ENCODE data around the gene ENTPD1.

The ENTPD1 gene

DNA sequence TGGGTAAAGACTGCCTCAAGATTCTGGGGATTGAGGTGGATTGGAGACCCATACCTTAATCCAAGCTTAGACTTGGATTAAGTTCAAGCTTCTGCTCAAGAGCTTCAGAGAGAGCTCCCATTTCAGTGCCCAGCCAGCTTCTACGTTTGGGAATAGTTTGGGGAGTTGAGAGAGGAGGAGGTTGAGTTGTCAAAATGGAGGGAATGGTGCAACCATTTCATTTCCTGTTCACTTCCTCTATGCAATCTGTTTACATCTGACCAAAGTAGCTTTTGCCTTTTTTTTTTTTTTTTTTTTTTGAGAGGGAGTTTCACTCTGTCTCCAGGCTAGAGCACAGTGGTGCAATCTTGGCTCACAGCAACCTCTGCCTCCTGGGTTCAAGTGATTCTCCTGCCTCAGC lies 65.8 kb downstream of the ENTPD1 start:
- no peak for DNase-seq (ENCODE audit: low spot score)
- FAIRE-seq, result no peak

DNA sequence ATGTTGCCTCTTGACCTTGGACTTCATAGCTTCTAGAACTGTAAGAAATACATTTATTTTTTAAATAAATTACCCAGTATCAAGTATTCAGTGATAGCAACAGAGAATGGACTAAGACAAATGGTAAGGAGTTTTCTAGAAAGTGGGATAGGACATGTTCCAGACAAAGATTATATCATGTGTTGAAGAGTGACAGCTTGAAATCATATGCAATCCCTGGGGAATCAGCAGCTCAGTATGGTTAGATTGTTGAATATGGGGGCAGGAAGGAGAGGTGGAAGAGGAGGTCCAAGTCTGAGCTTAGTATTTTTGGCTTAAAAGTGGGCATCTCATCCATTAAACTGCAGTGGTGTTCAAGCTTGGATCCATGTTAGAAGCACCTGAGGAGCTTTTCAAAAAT lies 74.1 kb downstream of the ENTPD1 start:
- no peak for DNase-seq (ENCODE audit: low spot score)
- FAIRE-seq, result no peak

DNA sequence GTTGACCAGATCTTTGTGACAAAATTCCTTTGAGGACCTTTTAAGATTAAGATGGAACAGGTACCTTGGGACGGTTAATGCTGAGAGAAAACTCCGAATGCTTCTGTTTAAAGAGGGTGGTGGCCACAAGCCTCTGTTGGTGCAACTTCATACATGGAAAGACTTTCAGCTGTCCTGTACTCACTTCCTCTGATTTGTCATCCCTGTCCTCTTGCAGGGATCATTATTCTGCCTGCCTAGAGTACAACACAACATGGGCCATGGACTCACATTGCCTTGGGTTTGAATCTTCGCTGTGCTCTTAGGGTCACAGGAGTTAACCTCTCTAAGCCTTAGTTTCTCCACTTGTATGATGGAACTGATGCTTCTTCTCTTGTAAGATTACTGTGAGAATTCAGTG lies 75.1 kb downstream of the ENTPD1 start:
- no peak for DNase-seq (ENCODE audit: low spot score)
- FAIRE-seq, result no peak

DNA sequence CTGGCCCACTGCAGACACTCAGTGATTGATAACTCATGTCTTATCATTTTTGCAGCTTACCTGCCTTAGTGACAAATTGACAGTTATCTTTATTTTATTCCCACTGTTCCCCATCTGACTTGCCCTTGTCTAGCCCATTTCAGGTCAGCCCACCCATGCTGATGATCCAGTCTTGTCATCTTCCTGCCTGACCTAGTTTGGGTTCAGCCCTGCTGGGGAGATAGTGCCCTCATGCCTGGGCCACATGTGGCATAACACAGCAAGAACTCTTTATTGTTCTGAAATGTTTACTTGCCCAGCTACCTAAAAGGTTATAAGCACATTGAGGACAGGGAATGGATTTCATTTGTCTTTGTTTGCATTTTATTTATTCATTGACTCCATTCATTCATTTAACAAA lies 75.6 kb downstream of the ENTPD1 start:
- no peak for DNase-seq (ENCODE audit: low spot score)
- no peak for FAIRE-seq

DNA sequence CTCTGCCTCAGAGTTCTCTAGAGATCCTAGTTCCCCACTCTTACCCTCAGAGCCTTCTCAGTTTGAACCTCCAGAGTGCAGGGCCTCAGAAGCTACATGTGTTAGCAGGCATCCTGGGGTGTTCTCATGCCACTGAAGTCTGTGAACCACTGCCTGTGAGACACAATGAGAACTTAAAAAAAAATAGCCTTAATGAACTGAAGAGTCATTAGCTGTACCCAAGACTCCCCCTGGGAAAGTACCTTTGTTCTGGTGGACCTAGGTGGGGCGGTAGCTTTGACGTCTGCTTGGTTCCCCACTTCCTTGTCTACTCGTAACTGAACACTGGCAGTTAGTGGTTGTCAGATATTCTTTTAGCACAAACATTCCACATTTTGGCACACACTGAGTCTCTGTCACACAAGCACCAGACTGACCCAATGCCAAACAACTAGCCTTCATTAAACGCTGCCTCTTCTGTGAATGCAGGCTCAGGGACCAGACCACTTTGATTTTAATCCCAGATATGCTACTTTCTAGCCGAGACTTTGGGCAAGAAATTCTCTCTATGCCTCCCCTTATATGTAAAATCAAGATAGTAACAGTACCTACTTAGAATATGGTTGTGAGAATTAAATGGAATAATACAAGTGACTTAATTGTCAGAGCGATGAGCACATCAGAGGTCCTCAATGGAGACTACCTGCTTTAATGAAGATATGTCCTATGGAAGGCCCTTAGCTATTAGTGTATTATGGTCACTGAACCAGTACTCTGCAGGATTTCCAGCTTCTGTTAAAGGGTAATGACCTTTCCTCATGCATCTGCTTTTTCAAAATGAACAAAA lies 76.5 kb downstream of the ENTPD1 start:
- FAIRE-seq (no peak), DNase-seq (ENCODE audit: low spot score) (no peak)

DNA sequence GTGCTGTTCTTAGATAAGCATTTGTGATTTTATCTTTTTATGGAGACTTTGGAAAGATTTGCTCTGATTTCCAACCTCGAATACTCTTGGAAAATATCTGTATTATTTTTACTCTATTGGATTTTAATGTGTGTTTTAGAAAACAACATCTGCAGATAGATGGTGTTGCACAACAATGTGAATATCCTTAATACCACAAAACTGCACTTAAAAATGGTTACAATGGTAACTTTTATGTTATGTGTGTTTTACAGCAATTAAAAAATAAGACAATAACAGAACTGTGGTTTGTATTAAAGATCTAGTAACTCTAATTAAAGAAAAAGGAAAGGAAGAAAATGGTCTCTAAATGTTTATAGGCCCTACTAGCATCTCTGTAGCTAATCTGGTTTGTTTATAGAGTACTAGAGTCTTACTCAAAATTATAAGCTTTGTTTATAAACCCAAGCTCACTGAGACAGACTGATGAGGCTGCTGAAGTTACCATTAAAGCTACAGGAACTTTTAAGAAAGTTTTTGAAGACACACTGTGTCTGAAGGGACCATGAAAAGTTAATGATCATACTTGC lies 77.2 kb downstream of the ENTPD1 start:
- FAIRE-seq (no peak), DNase-seq (ENCODE audit: low spot score) (no peak)

DNA sequence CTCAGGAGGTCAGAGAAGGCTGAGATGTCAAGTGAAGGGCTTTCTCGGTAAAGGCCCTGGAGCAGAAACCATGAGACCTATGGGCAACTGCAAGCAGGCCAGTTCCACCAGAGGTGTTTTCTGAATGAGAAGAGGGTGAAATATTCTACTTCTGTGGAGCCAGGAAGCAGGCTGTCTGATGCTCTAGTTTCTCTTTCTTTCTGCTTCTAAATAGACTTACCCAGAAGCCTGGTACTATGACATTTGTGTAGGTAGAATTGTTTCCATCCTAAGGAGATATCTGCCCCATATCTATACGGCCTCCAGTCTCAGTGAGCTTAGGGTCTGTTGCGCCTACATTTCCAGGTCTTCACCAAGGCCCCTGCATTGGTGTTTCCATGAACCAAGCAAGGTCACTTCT lies 78.4 kb downstream of the ENTPD1 start:
- no peak for DNase-seq (ENCODE audit: low spot score)
- no peak for FAIRE-seq

DNA sequence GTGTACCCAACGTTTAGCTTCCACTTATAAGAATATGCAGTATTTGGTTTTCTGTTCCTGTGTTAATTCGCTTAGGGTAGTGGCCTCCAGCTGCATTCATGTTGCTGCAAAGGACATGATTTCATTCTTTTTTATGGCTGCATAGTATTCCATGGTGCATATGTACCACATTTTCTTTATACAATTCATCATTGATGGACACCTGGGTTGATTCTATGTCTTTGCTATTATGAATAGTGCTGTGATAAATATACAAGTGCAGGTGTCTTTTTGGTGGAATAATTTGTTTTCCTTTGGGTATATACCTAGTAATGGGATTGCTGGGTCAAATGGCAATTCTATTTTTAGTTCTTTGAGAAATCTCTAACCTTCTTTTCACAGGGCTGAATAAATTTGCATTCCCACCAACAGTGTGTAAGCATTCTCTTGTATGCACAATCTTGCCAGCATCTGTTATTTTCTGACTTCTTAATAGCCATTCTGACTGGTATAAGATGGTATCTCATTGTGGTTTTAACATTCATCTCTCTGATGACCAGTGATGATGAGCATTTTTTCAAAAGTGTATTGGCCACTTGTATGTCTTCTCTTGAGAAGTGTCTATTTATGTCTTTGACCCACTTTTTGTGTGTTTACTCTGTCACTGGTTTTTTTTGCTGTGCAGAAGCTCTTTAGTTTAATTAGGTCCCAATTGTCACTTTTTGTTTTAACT lies 79.3 kb downstream of the ENTPD1 start:
- DNase-seq (ENCODE audit: low spot score), result no peak
- FAIRE-seq, result no peak

DNA sequence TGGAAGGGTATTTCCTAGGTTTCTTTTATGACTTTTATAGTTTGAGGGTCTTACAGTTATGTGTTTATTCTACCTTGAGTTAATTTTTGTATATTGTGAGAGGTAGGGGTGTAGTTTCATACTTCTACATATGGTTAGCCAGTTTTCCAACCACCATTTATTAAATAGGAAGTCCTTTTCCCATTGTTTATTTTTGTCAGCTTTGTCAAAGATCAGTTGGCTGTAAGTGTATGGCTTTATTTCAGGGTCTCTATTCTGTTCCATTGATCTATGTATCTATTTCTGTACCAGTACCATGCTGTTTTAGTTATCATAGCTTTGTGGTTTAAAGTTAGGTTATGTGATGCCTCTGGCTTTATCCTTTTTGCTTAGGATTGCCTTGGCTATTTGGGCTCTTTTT lies 79.9 kb downstream of the ENTPD1 start:
- DNase-seq (ENCODE audit: low spot score) (no peak), FAIRE-seq (no peak)

DNA sequence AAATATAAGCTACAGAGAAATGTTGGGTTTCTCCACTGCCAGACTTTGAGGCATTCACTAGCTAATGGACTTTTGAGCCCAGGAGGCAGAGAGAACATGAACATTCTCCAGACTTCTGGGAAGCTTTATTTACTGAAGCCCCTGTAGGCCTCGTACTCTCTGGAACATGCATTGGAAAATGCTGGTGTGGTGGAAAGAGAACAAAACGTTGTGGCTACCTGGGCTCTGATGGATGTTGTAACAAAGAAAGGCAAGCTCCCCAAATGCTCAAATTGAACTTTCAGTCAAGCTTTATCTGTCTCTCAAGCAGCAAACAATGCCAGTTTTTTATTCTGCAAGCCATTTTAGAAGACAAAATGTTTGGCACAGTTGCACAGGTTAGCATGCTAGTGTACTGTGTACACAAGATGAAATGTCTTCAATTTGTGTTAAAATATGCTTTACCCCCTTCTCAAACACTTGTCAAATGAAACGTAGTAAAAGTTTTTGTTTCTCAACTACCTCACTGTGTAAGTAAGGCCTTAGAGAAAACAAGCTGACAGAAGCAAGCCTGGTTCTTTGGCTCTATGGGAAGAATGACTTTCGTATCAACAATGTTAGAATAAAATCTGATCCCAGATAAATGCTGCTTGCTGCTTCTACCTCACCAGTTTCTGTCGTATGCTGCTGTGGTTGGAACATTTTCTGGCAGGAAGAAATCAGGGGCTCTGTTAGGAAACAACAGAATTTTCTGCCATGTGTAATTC lies 80.8 kb downstream of the ENTPD1 start:
- FAIRE-seq (no peak), DNase-seq (ENCODE audit: low spot score) (no peak)

DNA sequence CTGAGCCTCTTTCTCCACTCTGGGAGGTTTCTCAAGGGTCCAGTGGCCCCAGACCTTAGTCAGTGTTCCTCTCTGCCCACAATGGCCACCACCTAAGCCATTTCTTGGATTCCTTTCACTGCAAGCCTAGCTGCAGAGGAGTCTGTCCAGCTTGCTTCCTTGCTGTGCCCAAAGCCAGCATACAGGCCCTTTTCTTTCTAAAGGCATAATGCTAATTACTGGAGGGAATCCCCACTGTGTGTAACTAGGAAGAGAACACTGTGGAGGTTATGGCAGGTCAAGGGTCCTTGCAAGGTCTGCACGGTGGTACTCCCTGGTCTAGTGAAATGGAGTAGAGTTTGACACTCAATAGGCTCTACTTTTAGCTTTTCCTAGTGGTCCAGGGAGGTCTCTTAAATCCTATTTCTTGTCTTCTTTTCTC lies 81.4 kb downstream of the ENTPD1 start:
- no peak for DNase-seq (ENCODE audit: low spot score)
- no peak for FAIRE-seq

DNA sequence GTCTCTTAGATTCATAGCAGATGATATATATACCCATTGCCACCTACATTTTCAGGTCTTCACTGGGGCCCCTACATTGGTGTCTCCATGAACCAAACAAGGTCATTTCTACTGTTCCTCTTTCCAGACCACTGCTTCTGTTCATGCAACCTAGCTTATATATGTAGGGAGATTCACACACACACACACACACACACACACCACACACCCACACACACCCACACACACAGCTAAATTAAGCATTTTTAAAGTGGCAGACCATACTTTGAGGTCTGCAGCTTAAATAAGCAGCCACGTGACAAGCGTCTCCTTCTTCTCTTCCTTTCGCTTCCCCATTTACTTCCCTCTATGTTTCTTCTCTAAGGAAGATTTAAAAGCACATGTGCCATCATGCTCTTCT lies 81.8 kb downstream of the ENTPD1 start:
- no peak for FAIRE-seq
- no peak for DNase-seq (ENCODE audit: low spot score)

DNA sequence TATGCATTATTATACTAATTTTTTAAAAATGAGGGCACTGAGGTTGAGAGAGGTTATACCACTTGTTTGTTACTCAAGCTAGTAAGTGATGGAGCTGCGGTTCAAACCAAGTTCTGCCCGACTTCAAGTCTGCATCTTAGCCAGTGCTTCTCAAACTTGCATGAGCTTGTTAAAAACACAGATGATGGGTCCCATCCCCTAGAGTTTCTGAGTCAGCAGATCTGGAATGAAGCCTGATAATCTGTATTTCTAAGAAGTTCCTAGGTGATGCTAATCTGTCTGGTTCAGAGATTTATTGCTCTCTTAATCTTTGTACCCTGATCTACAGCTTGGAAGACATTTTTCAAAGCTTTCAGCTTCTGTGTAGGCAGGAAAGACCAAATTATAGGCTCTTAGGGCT lies 84.2 kb downstream of the ENTPD1 start:
- DNase-seq (ENCODE audit: low spot score) (no peak), FAIRE-seq (no peak)

DNA sequence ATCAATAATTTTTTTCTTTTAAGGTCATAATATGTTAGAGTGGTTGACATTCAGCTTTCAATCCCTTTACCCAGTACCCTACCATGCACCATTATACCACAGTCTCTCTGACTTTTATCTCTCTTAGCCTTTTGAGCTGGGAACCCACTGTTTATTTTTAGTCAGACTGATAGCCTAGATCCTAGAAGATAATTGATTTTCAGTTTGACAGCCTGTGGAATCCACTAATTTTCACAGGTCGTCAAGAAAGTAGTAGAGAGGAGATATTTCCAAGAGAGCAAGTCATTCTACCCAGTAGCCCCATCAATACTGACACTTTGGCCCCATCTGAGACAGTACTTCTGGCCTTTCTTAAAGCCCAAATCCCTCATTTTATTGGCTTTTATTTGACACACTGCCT lies 84.7 kb downstream of the ENTPD1 start:
- no peak for FAIRE-seq
- no peak for DNase-seq (ENCODE audit: low spot score)

DNA sequence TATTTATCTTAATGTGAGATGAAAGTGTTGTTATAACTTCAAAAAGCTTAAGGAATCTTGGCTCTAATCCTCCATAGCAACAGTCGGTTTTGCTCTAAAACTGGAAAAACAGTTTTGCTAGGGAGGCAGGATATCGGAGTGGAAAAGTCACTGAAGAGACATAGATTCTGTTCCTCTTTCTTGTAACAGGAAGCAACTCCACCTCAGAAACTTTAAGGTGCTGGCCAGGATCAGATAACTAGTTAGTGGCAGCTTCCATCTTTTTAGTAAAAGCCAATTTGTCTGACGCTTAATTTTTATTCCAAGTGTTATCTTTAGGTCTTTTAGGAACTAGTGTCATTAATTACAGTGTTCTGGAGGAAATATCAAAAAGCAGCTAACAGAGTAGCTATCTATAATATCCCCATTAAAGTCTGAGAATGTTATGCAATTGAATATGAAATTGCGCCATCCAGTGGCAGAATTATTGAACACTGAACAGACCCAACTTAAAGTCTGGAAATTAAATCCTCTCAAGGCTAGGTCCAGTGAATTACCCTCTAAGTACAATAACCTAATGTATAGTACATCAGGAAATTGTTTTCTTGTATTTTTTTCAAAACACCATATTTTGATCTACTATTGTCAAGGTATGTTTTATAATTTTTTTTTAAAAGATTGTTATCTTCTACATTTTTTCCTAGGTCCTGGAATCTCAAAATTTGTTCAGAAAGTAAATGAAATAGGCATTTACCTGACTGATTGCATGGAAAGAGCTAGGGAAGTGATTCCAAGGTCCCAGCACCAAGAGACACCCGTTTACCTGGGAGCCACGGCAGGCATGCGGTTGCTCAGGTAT lies 85.9 kb downstream of the ENTPD1 start:
- no peak for FAIRE-seq
- peak; percentile 23 for DNase-seq (ENCODE audit: low spot score)

DNA sequence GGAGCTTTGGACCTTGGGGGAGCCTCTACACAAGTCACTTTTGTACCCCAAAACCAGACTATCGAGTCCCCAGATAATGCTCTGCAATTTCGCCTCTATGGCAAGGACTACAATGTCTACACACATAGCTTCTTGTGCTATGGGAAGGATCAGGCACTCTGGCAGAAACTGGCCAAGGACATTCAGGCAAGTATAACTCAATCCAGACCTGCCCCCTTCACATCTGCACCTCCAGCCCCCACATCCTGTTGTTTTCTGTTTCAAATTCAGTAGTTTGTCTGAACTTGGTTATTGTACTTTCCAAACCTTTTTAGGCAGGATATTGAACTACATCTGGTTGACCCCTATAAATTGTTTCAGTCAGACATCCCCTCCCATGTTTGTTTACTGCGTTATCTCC lies 89.4 kb downstream of the ENTPD1 start:
- DNase-seq (ENCODE audit: low spot score), result no peak
- FAIRE-seq, result no peak

DNA sequence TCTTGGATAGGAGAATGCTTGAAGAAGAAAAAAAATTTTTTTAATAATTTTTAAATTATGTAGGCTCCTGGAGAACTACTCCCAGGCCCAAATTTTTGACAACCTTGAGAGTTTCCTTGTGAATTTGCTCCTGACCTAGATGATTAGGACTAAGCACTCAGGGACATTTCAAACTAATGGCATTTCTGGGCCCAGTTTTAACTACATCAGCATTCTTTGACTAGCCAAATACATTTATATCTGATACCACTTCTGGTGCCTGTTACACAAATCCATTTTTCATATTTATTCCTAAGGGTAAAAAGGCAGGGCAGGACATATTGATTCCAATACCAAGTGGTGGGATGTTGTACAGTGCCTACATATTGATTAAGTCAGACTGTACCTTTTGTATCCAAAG lies 91.0 kb downstream of the ENTPD1 start:
- FAIRE-seq, result no peak
- DNase-seq (ENCODE audit: low spot score), result no peak

DNA sequence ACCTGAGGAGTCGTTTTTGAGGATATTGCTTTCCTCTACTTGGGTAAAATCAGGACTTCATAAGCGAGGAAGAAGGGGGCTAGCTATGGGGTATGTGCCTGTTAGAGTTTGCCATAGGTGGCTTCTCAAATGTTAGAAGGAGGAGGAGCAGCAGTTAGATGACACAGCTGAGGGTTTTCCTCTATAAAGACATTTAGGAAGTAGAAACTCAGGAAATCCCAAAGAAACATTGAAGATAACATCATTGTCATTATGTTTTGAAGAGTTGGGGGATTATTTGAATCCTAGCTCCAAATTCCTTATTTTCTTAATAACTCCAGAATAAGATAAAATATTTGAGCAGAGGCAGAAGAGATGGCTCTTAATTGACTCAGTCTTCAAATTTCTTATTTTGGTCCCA lies 92.9 kb downstream of the ENTPD1 start:
- no peak for FAIRE-seq
- DNase-seq (ENCODE audit: low spot score), result no peak

DNA sequence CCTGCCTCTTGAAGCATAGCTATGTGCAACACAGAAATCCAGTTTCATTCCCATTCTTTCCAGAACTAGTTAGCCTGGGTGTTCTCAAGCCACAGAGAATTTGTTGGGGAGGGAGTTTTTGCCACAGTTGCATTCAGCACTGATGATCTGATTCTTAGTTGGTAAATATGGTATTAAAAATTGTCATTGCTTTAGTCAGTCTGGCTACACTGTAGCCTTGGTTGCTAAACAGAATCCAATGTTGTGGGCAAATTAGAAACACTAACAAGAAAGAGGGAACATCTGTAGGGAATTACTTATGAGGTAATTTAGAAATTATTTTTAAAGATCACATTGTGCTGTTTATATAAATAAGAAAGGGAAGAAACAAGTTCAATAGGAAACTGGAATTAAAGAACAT lies 94.8 kb downstream of the ENTPD1 start:
- FAIRE-seq, result no peak
- no peak for DNase-seq (ENCODE audit: low spot score)

DNA sequence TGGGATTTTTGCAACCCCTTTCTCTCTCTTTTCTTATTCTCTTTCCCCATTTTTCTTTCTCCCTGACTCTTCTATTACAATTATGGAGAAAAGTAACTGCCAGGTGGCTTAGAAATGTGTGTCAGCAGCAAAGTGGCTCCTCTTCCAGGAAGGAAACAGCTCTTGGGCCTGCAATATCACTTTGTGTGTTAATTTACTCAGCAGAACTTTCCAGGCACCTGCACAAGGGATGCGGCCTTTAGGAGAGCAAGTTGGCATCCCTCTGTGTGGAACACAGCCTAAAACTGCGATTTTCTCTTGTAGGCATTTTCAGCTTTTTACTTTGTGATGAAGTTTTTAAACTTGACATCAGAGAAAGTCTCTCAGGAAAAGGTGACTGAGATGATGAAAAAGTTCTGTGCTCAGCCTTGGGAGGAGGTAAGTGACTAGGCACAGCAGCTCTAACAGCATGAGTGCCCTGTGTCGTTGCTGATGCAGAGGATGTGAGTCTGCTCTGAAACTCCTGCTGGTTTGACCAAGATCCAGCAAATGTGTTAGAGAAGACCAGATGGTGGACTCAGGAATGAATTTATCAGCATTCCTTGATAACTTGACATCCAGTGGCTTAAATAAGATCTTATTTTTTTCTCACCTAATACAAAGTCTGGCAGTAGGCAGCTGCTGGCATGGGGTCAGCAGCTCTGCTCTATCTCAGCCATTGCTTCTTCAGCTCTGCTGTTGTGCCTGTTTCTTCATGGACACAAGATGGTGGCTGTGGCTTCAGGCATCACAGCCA lies 104.4 kb downstream of the ENTPD1 start:
- FAIRE-seq, result no peak
- no peak for DNase-seq (ENCODE audit: low spot score)
